ENCODE data around the gene MAPK4.
"Not testable (repeated sequence)": the region's sequence is repeated elsewhere in the genome, so short reads cannot be mapped to it uniquely, and the experiment has no call there.

Gene MAPK4

GRCh38 chr18:50558157-50558556, 1.7 kb upstream of the MAPK4 start:
- no peaks in the 10 kb centered on the region for H3K4me1 ChIP-seq (ENCODE audit: control insufficient read depth, low read depth, low read length)
- no peak overlapping the region for H2BK120ac ChIP-seq (ENCODE audit: low read depth, low read length)
- no peaks in the 10 kb centered on the region for H3K79me1 ChIP-seq (ENCODE audit: low read length)
- DNase-seq = no peak
- no peak overlapping the region for H3K4ac ChIP-seq (ENCODE audit: low read depth, low read length)
- no peak overlapping the region for H3K4me2 ChIP-seq (ENCODE audit: low read length)
- no peak overlapping the region for H2BK15ac ChIP-seq (replicated peaks; ENCODE audit: low read depth)
- no peaks in the 10 kb centered on the region for H3K36me3 ChIP-seq (ENCODE audit: control insufficient read depth, insufficient read depth, low read length)
- H3K4me3 ChIP-seq (ENCODE audit: low read length) = no peak overlapping the region
- H3K23ac ChIP-seq (ENCODE audit: low read length) = no peak overlapping the region
- no peaks in the 10 kb centered on the region for H3K79me2 ChIP-seq (ENCODE audit: control insufficient read depth, insufficient read depth, low read length)
- no peak overlapping the region for H4K8ac ChIP-seq (ENCODE audit: low read depth, low read length)
- no peak overlapping the region for H3K18ac ChIP-seq (ENCODE audit: low read length)
- no peak overlapping the region for H3K56ac ChIP-seq (ENCODE audit: low read length)
- no peak overlapping the region for H2BK5ac ChIP-seq (ENCODE audit: low read length)
- no peak overlapping the region for H4K5ac ChIP-seq (ENCODE audit: low read length)
- H3K27me3 ChIP-seq (ENCODE audit: insufficient read depth, low read length, poor library complexity) = peaks cover 16% of the 10 kb centered on the region
- no CpG with 5 or more reads among the region's 10 CpGs for WGBS (ENCODE audit: extremely low coverage, insufficient coverage, low lambda C conversion rate)
- no peak overlapping the region for H3K9ac ChIP-seq (ENCODE audit: low read length)
- H3K27ac ChIP-seq (ENCODE audit: low read depth, low read length) = no peak overlapping the region
- H2AK5ac ChIP-seq (ENCODE audit: low read length) = no peak overlapping the region

GRCh38 chr18:50558948-50559751, 737 bp upstream of the MAPK4 start:
- Histone ChIP-seq H3K4me2 (ENCODE audit: low read length) (peak overlapping the region; percentile 66), H3K18ac (ENCODE audit: low read length) (peak overlapping the region; percentile 64), H4K5ac (ENCODE audit: low read length) (no peak overlapping the region), H3K27ac (ENCODE audit: low read depth, low read length) (no peak overlapping the region), H2BK15ac (replicated peaks; ENCODE audit: low read depth) (no peak overlapping the region), H3K23ac (ENCODE audit: low read length) (no peak overlapping the region), H3K9ac (ENCODE audit: low read length) (peak overlapping the region; percentile 74), H3K36me3 (ENCODE audit: control insufficient read depth, insufficient read depth, low read length) (no peaks in the 10 kb centered on the region), H3K4me1 (ENCODE audit: control insufficient read depth, low read depth, low read length) (no peaks in the 10 kb centered on the region), H3K79me2 (ENCODE audit: control insufficient read depth, insufficient read depth, low read length) (no peaks in the 10 kb centered on the region), H4K8ac (ENCODE audit: low read depth, low read length) (no peak overlapping the region), H3K79me1 (ENCODE audit: low read length) (no peaks in the 10 kb centered on the region), H3K27me3 (ENCODE audit: insufficient read depth, low read length, poor library complexity) (peaks cover 16% of the 10 kb centered on the region), H2BK120ac (ENCODE audit: low read depth, low read length) (no peak overlapping the region), H2BK5ac (ENCODE audit: low read length) (no peak overlapping the region), H3K56ac (ENCODE audit: low read length) (peak overlapping the region; percentile 81), H3K4ac (ENCODE audit: low read depth, low read length) (no peak overlapping the region), H2AK5ac (ENCODE audit: low read length) (no peak overlapping the region), H3K4me3 (ENCODE audit: low read length) (peak overlapping the region; percentile 36)
- DNase-seq = no peak
- no CpG with 5 or more reads among the region's 53 CpGs for WGBS (ENCODE audit: extremely low coverage, insufficient coverage, low lambda C conversion rate)

- Histone ChIP-seq H3K36me3 (ENCODE audit: control insufficient read depth, insufficient read depth, low read length) (no peaks in the 10 kb centered on the region), H3K79me2 (ENCODE audit: control insufficient read depth, insufficient read depth, low read length) (no peaks in the 10 kb centered on the region), H3K56ac (ENCODE audit: low read length) (peak overlapping the region; percentile 67), H2AK5ac (ENCODE audit: low read length) (no peak overlapping the region), H3K18ac (ENCODE audit: low read length) (peak overlapping the region; percentile 4), H3K79me1 (ENCODE audit: low read length) (no peaks in the 10 kb centered on the region), H3K4ac (ENCODE audit: low read depth, low read length) (no peak overlapping the region), H3K9ac (ENCODE audit: low read length) (peak overlapping the region; percentile 72), H3K4me3 (ENCODE audit: low read length) (peak overlapping the region; percentile 37), H3K23ac (ENCODE audit: low read length) (peak overlapping the region; percentile 29), H3K4me1 (ENCODE audit: control insufficient read depth, low read depth, low read length) (no peaks in the 10 kb centered on the region), H2BK120ac (ENCODE audit: low read depth, low read length) (no peak overlapping the region), H4K5ac (ENCODE audit: low read length) (no peak overlapping the region), H3K4me2 (ENCODE audit: low read length) (peak overlapping the region; percentile 84), H3K27me3 (ENCODE audit: insufficient read depth, low read length, poor library complexity) (peaks cover 16% of the 10 kb centered on the region), H2BK15ac (replicated peaks; ENCODE audit: low read depth) (no peak overlapping the region), H3K27ac (ENCODE audit: low read depth, low read length) (no peak overlapping the region), H4K8ac (ENCODE audit: low read depth, low read length) (no peak overlapping the region), H2BK5ac (ENCODE audit: low read length) (no peak overlapping the region)
- peak; percentile 40 for DNase-seq
- WGBS (ENCODE audit: extremely low coverage, insufficient coverage, low lambda C conversion rate) = no CpG with 5 or more reads among the region's 49 CpGs
These were observed 1.1 kb downstream of the MAPK4 start for GRCh38 chr18:50560681-50561629.

GRCh38 chr18:50562258-50562657, 2.4 kb downstream of the MAPK4 start:
- not testable (repeated sequence) for H2AK5ac ChIP-seq (ENCODE audit: low read length); H3K4me1 ChIP-seq (ENCODE audit: control insufficient read depth, low read depth, low read length); H3K4me3 ChIP-seq (ENCODE audit: low read length); H3K36me3 ChIP-seq (ENCODE audit: control insufficient read depth, insufficient read depth, low read length); H2BK15ac ChIP-seq (replicated peaks; ENCODE audit: low read depth); H3K4ac ChIP-seq (ENCODE audit: low read depth, low read length); H3K18ac ChIP-seq (ENCODE audit: low read length); H3K27ac ChIP-seq (ENCODE audit: low read depth, low read length); DNase-seq; H3K9ac ChIP-seq (ENCODE audit: low read length); H3K79me2 ChIP-seq (ENCODE audit: control insufficient read depth, insufficient read depth, low read length); H3K56ac ChIP-seq (ENCODE audit: low read length); H3K23ac ChIP-seq (ENCODE audit: low read length); H3K4me2 ChIP-seq (ENCODE audit: low read length); H2BK5ac ChIP-seq (ENCODE audit: low read length); H4K5ac ChIP-seq (ENCODE audit: low read length); H4K8ac ChIP-seq (ENCODE audit: low read depth, low read length); H3K79me1 ChIP-seq (ENCODE audit: low read length); H2BK120ac ChIP-seq (ENCODE audit: low read depth, low read length)
- WGBS (ENCODE audit: extremely low coverage, insufficient coverage, low lambda C conversion rate) = no CpG with 5 or more reads among the region's 1 CpG
- peaks cover 16% of the 10 kb centered on the region for H3K27me3 ChIP-seq (ENCODE audit: insufficient read depth, low read length, poor library complexity)

GRCh38 chr18:50562686-50563085, 2.8 kb downstream of the MAPK4 start:
- no peak overlapping the region for H3K4me3 ChIP-seq (ENCODE audit: low read length)
- no peak for DNase-seq
- no peak overlapping the region for H2BK120ac ChIP-seq (ENCODE audit: low read depth, low read length)

More at GRCh38 chr18:50562686-50563085, 2.8 kb downstream of the MAPK4 start:
- H4K8ac ChIP-seq (ENCODE audit: low read depth, low read length) = no peak overlapping the region
- no peak overlapping the region for H2BK5ac ChIP-seq (ENCODE audit: low read length)
- H3K79me1 ChIP-seq (ENCODE audit: low read length) = no peaks in the 10 kb centered on the region
- no peak overlapping the region for H3K56ac ChIP-seq (ENCODE audit: low read length)
- H3K9ac ChIP-seq (ENCODE audit: low read length) = no peak overlapping the region
- H3K23ac ChIP-seq (ENCODE audit: low read length) = no peak overlapping the region
- no peak overlapping the region for H4K5ac ChIP-seq (ENCODE audit: low read length)
- H2AK5ac ChIP-seq (ENCODE audit: low read length) = no peak overlapping the region
- WGBS (ENCODE audit: extremely low coverage, insufficient coverage, low lambda C conversion rate) = no CpG with 5 or more reads among the region's 3 CpGs
- H3K4me2 ChIP-seq (ENCODE audit: low read length) = no peak overlapping the region
- H3K27ac ChIP-seq (ENCODE audit: low read depth, low read length) = no peak overlapping the region
- no peaks in the 10 kb centered on the region for H3K79me2 ChIP-seq (ENCODE audit: control insufficient read depth, insufficient read depth, low read length)
- H3K36me3 ChIP-seq (ENCODE audit: control insufficient read depth, insufficient read depth, low read length) = no peaks in the 10 kb centered on the region
- no peak overlapping the region for H2BK15ac ChIP-seq (replicated peaks; ENCODE audit: low read depth)
- no peak overlapping the region for H3K4ac ChIP-seq (ENCODE audit: low read depth, low read length)
- no peaks in the 10 kb centered on the region for H3K4me1 ChIP-seq (ENCODE audit: control insufficient read depth, low read depth, low read length)
- H3K27me3 ChIP-seq (ENCODE audit: insufficient read depth, low read length, poor library complexity) = peaks cover 16% of the 10 kb centered on the region
- H3K18ac ChIP-seq (ENCODE audit: low read length) = no peak overlapping the region
